A673 (cell line): Measurements from ENCODE around the gene SERP2.

Source experiments
- CTCF ChIP-seq: fragments of 300-800, 200-600 bp; sonication (generic); conservative IDR thresholded peaks from 2 replicates; pipeline ENCODE4 v1.5.1; 2017; ENCODE audit warnings: low read depth, mild to moderate bottlenecking, antibody characterized with exemption, low read length, moderate library complexity, mixed read lengths
- EZH2 ChIP-seq: fragments of 200-600 bp; sonication (generic); IDR thresholded peaks from 2 replicates; pipeline ENCODE4 v1.6.1; 2017; ENCODE audit warnings: borderline replicate concordance, low read depth, mild to moderate bottlenecking, mixed read lengths, antibody characterized with exemption, low read length; ENCODE audit not compliant: poor library complexity, severe bottlenecking

- no peak for TF ChIP-seq CTCF
- no peak for TF ChIP-seq EZH2
Observed at GRCh38 chr13:44347949-44348348, 25.7 kb upstream of the SERP2 start.
